Aorta (tissue), 5 donors: ENCODE measurements around the gene SELENOF. TPM values are rescaled to one million over a fixed set of nuclear protein-coding genes. Genes with fewer than 3 reads are reported as not detected.

Experiments used
- ATAC-seq: fragments of 200-7000 bp; cut with Tn5 transposase; one replicate; pipeline ENCODE4 v1.9.1; 2022; ENCODE audit warnings: moderate library complexity; ENCODE audit not compliant: low FRiP score
- DNase-seq, 2 donors: peaks; one replicate each; pipeline ENCODE4 v3.0.0-alpha.2; 2020
- H3K27ac ChIP-seq, 2 donors: one replicate each; pipeline ENCODE4 v1.5.1; 2013; ENCODE audit warnings: low read length in 2 of 2, mild to moderate bottlenecking in 2 of 2, moderate library complexity in 2 of 2, control low read depth in 1 of 2, inconsistent platforms in 1 of 2, low read depth in 1 of 2
- H3K27me3 ChIP-seq, 2 donors: one replicate each; pipeline ENCODE4 v1.6.1; 2013; ENCODE audit warnings: control low read depth in 1 of 2, low read length in 1 of 2, mild to moderate bottlenecking in 1 of 2, moderate library complexity in 1 of 2; ENCODE audit not compliant: insufficient read depth in 2 of 2, control insufficient read depth in 1 of 2
- H3K36me3 ChIP-seq, 2 donors: one replicate each; pipeline ENCODE4 v1.6.1; 2013; ENCODE audit warnings: control low read depth in 1 of 2, low read length in 1 of 2, mild to moderate bottlenecking in 1 of 2; ENCODE audit not compliant: insufficient read depth in 2 of 2, control insufficient read depth in 1 of 2
- H3K4me1 ChIP-seq, 2 donors: one replicate each; pipeline ENCODE4 v1.6.1; 2013; ENCODE audit warnings: low read length in 2 of 2, control low read depth in 1 of 2, mild to moderate bottlenecking in 1 of 2, moderate library complexity in 1 of 2; ENCODE audit not compliant: insufficient read depth in 2 of 2, control insufficient read depth in 1 of 2
- H3K4me3 ChIP-seq, 2 donors: one replicate each; pipeline ENCODE4 v1.5.1; 2013; ENCODE audit warnings: low read length in 2 of 2, control low read depth in 1 of 2, mild to moderate bottlenecking in 1 of 2
- H3K9me3 ChIP-seq: one replicate; pipeline ENCODE4 v1.6.1; 2013; ENCODE audit warnings: mild to moderate bottlenecking, low read length; ENCODE audit not compliant: control insufficient read depth
- WGBS, 2 donors: extraction: QIAGEN DNeasy Blood & Tissue Kit; methylation state at CpG; one replicate each; pipeline ENCODE4 v1.1.7; 2013; 5-methylcytosine and 5-hydroxymethylcytosine counted together
- intact Hi-C, 2 donors: fragments of 100-400 bp; cut with DNase I; formaldehyde crosslinking; loops; one replicate each; pipeline versions ENCODE4 v1.14.2 to v1.15.0; 2022
- polyA plus RNA-seq, 2 donors: library from polyadenylated mRNA; stranded (reverse); fragments of 200-250 nt; gene quantifications; one replicate each; pipeline ENCODE4 v1.2.3, GENCODE V29; 2013
- total RNA-seq, 2 donors: library from RNA; stranded (reverse); fragmentation: NEBNext Ultra II Directional; extraction: Animal tissue kit (Norgen Biotek cat#: 25700); gene quantifications; one replicate each; pipeline ENCODE4 v1.2.1, GENCODE V29; 2021
- donor health status: healthy with polysubstance abuse.
- donor health status: Bipolar disorder and iron deficiency.
- donor health status: DM: no; HTN: no; CAD: no.
- donor health status: DM: no; HTN: no; CAD: no.
- donor health status: DM: yes; HTN: yes; CAD: no.

Gene SELENOF
- total and polyA plus RNA-seq, 4 donors: 133 to 169 (median 149) TPM

GRCh38 chr1:86928819-86929218, 14.9 kb upstream of the SELENOF start:
- DNase-seq: no peak
- ATAC-seq: no peak
- Histone ChIP-seq H3K9me3 (no peaks in the 10 kb centered on the region), H3K27me3 (no peaks in the 10 kb centered on the region), H3K36me3 (no peaks in the 10 kb centered on the region), H3K4me3 (no peak overlapping the region), H3K27ac (no peak overlapping the region), H3K4me1 (no peaks in the 10 kb centered on the region)
- WGBS, 2 donors: 88 to 92% methylated on average over 1 of the region's 1 CpG
- intact Hi-C loops: no loop called here

- intact Hi-C loops: no loop called here
- Histone ChIP-seq H3K36me3 (no peaks in the 10 kb centered on the region), H3K4me3 (no peak overlapping the region), H3K27me3 (no peaks in the 10 kb centered on the region), H3K27ac (no peak overlapping the region), H3K9me3 (no peaks in the 10 kb centered on the region), H3K4me1 (no peaks in the 10 kb centered on the region)
- 94 to 99% methylated on average over 1 of the region's 1 CpG for WGBS, 2 donors
- DNase-seq (no peak), ATAC-seq (no peak)
Measured at GRCh38 chr1:86926883-86927282, 13.0 kb upstream of the SELENOF start.

GRCh38 chr1:86925742-86926141, 11.8 kb upstream of the SELENOF start:
- DNase-seq: no peak
- Histone ChIP-seq H3K9me3 (no peaks in the 10 kb centered on the region), H3K4me1 (no peaks in the 10 kb centered on the region), H3K27ac (no peak overlapping the region), H3K27me3 (no peaks in the 10 kb centered on the region), H3K4me3 (no peak overlapping the region), H3K36me3 (no peaks in the 10 kb centered on the region)
- WGBS, 2 donors: 99 to 100% methylated on average over 1 of the region's 1 CpG
- ATAC-seq: no peak
- intact Hi-C loops: no loop called here

GRCh38 chr1:86924324-86924960, 10.5 kb upstream of the SELENOF start:
- 98% methylated on average over 8 of the region's 8 CpGs for WGBS, 2 donors
- ATAC-seq (no peak), DNase-seq (no peak)
- Histone ChIP-seq H3K4me1 (no peaks in the 10 kb centered on the region), H3K27ac (no peak overlapping the region), H3K36me3 (no peaks in the 10 kb centered on the region), H3K4me3 (no peak overlapping the region), H3K27me3 (no peaks in the 10 kb centered on the region), H3K9me3 (no peaks in the 10 kb centered on the region)
- intact Hi-C loops: no loop called here

- Histone ChIP-seq H3K4me1 (no peaks in the 10 kb centered on the region), H3K27me3 (no peaks in the 10 kb centered on the region), H3K4me3 (no peak overlapping the region), H3K9me3 (no peaks in the 10 kb centered on the region), H3K27ac (no peak overlapping the region), H3K36me3 (no peaks in the 10 kb centered on the region)
- no peak for DNase-seq
- 99 to 100% methylated on average over 1 of the region's 1 CpG for WGBS, 2 donors
- intact Hi-C loops: no loop called here
- no peak for ATAC-seq
Measured at GRCh38 chr1:86922445-86922844, 8.5 kb upstream of the SELENOF start.

- intact Hi-C loops: loop anchor here in 1 of 2 donors (10.0 kb wide), 1 partner anchor 212 kb away; the partner anchor contains the start of gene SH3GLB1
- no peak for ATAC-seq
- no peaks in the 10 kb centered on the region for H3K9me3 ChIP-seq
- H3K27me3 ChIP-seq: no peaks in the 10 kb centered on the region
- DNase-seq: no peak
- H3K36me3 ChIP-seq: no peaks in the 10 kb centered on the region
- 85 to 95% methylated on average over 1 of the region's 1 CpG for WGBS, 2 donors
- peaks cover 1 to 5% of the 10 kb centered on the region in 2 donors for H3K4me1 ChIP-seq
- no peak overlapping the region for H3K27ac ChIP-seq
- H3K4me3 ChIP-seq: no peak overlapping the region
Measured at GRCh38 chr1:86916752-86917151, 2.8 kb upstream of the SELENOF start.

GRCh38 chr1:86915737-86916235, 1.9 kb upstream of the SELENOF start:
- Histone ChIP-seq H3K27me3 (no peaks in the 10 kb centered on the region), H3K4me1 (peaks cover 1 to 5% of the 10 kb centered on the region in 2 donors), H3K4me3 (peak overlapping the region; percentile 62 to 73), H3K27ac (peak overlapping the region in 1 of 2 donors; percentile 53), H3K9me3 (no peaks in the 10 kb centered on the region), H3K36me3 (no peaks in the 10 kb centered on the region)
- intact Hi-C loops: loop anchor here in 1 of 2 donors (10.0 kb wide), 1 partner anchor 211 kb away; the partner anchor contains the start of gene SH3GLB1
- DNase-seq (no peak), ATAC-seq (no peak)
- 1% methylated on average over 14 of the region's 14 CpGs for WGBS, 2 donors

GRCh38 chr1:86914998-86915736, 1.2 kb upstream of the SELENOF start:
- intact Hi-C loops: loop anchor here (1.0 to 10.0 kb wide), 3 partner anchors 128 to 211 kb away; partner anchors contain the start of gene SH3GLB1 (in 2 of the 2)

More at GRCh38 chr1:86914998-86915736, 1.2 kb upstream of the SELENOF start:
- H3K4me1 ChIP-seq: peaks cover 1 to 5% of the 10 kb centered on the region in 2 donors
- peak; percentile 65 to 80 for DNase-seq
- no peaks in the 10 kb centered on the region for H3K27me3 ChIP-seq
- peak; percentile 70 for ATAC-seq
- peak overlapping the region in 1 of 2 donors; percentile 53 for H3K27ac ChIP-seq
- H3K36me3 ChIP-seq: no peaks in the 10 kb centered on the region
- WGBS, 2 donors: 0% methylated on average over 43 of the region's 43 CpGs
- H3K9me3 ChIP-seq: no peaks in the 10 kb centered on the region
- peak overlapping the region; percentile 62 to 73 for H3K4me3 ChIP-seq
